ENCODE measurements around the gene VPS16. TPM values are rescaled to one million over a fixed set of nuclear protein-coding genes. Genes with fewer than 3 reads are reported as not detected.
"Not testable (repeated sequence)": the region's sequence is repeated elsewhere in the genome, so short reads cannot be mapped to it uniquely, and the experiment has no call there.

VPS16 gene
- total RNA-seq, 1 experiment from 2014 or later = 45.5 TPM

DNA sequence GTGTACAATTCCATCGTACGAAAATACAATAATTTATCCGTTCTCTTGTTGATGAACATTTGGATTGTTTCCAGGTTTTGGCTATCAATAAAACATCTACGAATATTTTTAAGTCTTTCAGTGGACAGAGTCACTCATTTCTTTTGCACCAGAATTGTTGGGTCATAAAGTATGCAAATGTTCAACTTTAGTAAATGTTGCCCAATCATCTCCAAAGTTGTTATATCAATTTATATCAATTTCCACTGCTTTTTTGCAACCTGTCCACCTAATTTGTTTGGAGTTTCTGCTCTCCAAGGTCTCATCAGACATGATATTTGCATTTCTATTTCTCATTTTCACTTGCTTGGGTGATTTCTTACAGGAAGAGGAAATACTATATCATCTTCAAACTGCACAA lies 13.9 kb upstream of the VPS16 start:
- DNase-seq (ENCODE audit: low spot score) = no peak
- in situ Hi-C loops (cut with HindIII; ENCODE audit: low sequenced_read_pairs) = no loop called here

DNA sequence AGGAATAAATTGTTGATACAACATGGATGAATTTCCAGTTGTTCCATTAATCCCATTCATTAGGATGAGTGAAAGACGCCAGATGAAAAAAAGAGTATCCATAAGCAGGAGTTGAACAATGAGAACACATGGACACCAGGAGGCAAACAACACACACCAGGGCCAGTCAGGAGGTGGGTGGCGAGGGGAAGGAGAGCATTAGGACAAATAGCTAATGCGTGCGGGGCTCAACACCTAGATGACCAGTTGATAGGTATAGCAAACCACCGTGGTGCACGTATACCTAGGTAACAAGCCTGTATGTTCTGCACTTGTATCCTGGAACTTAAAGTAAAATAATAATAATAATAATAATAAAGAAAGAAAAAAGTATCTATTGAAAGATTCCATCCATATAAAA lies 11.2 kb upstream of the VPS16 start:
- no peak for DNase-seq (ENCODE audit: low spot score)
- in situ Hi-C loops (cut with HindIII; ENCODE audit: low sequenced_read_pairs) = no loop called here

DNA sequence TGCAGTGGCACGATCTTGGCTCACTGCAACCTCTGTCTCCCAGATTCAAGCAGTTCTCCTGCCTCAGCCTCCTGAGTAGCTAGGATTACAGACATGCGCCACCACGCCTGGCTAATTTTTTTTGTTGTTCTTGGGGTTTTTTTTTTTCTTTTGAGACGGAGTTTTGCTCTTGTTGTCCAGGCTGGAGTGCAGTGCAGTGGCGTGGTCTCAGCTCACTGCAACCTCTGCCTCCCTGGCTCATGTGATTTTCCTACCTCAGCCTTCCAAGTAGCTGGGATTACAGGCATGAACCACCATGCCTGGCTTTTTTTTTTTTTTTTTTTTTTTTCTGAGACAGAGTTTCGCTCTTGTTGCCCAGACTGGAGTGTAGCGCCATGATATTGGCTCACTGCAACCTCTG lies 9.3 kb upstream of the VPS16 start:
- DNase-seq (ENCODE audit: low spot score); in situ Hi-C loops (cut with HindIII; ENCODE audit: low sequenced_read_pairs): not testable (repeated sequence)

DNA sequence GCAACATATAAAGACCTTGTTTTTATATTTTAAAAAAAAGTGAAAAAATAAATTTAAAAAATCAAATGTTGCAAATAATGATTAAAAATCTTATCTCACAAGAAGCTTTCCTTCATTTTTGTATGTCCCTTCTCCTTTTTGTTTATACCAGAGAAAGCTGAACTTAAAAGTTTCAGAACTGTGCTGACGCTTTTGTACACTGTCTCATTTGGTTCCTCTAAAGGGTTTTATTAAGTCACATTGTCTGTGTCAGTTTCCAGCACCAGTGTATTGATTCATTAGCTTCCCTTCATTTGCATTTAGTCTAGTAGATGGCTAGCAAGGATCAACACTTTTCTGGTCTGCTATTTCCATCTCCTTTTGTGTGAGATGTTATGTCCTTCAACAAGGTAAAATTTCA lies 6.8 kb upstream of the VPS16 start:
- in situ Hi-C loops (cut with HindIII; ENCODE audit: low sequenced_read_pairs) = no loop called here
- DNase-seq (ENCODE audit: low spot score) = no peak

DNA sequence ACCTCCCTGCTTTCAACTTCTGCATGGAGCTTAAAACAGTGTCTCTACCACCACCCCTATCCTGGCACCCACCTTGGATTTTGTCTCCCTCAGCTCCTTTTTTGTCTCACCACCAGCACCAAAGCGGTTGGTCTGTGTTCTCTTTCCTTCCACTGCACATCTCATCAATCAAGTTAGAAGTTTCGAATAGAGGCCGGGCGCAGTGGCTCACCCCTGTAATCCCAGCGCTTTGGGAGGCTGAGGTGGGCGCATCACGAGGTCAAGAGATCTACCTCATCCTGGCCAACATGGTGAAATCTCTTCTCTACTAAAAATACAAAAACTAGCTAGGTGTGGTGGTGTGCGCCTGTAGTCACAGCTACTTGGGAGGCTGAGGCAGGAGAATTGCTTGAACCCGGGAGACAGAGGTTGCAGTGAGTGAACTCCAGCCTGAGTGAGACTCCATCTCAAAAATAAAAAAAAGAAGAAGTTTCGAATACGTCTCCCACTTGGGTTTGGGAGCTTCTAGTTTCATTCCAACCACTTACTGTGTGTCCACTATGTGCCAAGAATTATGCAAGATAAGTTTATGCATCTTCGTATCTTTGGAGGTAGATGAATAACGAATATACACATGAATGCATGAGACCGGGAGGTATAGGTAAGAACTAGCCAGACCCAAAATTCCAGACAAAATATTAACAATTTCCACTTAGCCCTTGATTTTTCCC lies 6.0 kb upstream of the VPS16 start:
- no peak for DNase-seq (ENCODE audit: low spot score)
- in situ Hi-C loops (cut with HindIII; ENCODE audit: low sequenced_read_pairs) = no loop called here

DNA sequence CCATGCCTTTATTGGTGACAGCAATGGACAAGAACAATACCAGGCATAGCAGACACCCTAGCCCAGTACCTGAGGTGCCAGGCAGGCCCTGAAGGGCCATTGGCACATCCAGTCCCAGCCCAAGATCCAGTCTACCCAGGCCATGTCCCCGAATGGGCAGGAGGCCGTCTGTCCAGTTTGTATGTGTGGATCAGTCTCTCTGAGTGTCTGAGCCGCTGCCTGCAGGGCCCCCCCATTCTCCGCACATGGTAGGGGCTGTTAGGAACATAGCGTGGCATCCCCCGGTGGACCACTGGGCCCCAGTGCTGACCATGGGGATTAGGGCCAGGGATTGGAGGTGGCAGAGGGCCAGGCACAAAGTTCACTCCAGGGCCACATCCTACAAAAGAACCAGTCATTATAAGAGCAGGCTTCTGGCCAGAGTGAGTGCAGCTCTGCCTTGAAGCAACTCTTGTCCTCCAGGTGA lies 5.2 kb upstream of the VPS16 start:
- DNase-seq (ENCODE audit: low spot score) = no peak
- in situ Hi-C loops (cut with HindIII; ENCODE audit: low sequenced_read_pairs) = no loop called here

DNA sequence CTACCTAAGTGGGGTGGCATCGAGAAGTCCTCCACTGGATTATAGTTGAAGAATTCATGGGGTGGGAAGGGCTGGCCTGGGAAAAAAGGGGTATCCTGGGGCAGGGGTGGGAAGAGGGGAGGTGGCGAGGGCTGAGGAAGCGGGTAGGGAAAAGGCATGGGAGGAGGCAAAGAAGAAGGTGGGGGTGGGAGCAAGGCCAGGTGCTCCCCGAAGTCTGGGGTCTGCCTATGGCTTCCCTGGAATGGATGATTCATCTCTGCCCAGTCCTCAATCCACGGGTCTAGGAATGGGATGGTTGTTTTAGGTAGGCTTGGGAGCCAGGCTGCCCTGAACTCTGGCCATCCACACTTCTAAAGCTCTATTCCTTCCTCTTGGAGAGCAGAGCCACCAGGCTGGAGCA lies 4.5 kb upstream of the VPS16 start:
- DNase-seq (ENCODE audit: low spot score) = no peak
- in situ Hi-C loops (cut with HindIII; ENCODE audit: low sequenced_read_pairs) = no loop called here

DNA sequence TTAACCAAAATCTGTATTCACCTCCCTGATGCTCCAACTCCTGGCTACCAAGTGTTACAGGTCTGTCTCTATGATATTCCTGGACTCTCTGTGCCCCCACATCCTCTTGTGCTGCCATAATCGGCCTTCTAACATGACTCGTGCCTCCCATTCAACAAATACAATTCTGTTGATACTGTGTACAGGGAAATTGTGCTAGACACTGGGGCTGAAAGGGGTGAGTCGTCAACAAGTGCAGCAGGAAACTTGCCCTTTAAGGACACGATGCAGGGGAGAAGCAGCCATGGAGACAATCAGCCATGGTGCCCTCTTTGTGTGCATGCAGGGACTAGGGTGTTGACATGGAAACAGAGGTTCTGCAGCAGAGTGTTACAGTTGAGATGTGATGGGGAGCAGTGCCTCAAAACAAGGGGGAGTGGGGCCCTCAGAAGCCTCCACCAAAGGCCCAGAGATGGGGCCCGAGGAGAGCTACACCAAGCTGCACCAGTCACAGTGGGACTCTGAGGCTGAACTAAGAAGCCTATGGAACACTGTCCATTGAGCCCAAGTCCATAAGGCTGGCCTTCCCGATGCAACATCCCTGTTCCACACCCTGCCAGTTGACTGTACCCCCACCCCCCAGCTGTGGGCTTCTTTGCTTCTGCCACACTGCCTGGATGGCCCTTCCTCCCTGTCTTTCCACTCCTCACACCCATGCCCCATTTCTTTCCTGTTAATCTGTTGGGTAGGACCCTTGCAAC lies 3.2 kb upstream of the VPS16 start:
- no peak for DNase-seq (ENCODE audit: low spot score)
- in situ Hi-C loops (cut with HindIII; ENCODE audit: low sequenced_read_pairs) = no loop called here

DNA sequence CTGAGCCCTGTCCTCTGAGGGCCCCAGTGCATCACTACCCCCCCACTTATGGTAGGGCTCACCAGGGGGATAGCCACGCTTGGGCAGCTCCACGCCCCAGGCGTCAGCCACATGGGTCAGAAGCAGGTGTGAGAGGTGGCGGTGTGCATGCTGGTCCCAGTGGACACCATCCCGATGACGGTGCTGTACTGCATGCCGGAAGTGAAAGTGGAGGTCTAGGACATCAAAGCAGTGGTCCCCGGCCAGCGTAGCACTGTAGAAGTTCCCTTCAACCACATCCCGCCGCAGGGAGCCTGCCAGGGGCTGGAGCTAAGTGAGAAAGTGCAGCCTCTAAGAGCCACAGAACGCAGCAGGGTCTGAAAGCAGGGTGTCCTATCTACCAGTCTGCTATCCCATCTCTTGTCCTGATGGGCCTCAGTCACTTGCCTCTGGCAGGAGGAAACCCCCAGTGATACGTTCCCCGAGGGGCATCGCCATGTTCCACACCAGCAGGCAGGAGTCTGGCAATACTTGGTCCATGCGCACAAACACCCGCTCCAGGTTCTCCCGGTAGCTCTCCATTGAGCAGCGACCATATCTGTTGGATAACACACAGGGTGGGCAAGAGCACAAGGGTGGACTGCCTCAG lies 2.3 kb upstream of the VPS16 start:
- no peak for DNase-seq (ENCODE audit: low spot score)
- in situ Hi-C loops (cut with HindIII; ENCODE audit: low sequenced_read_pairs) = no loop called here

DNA sequence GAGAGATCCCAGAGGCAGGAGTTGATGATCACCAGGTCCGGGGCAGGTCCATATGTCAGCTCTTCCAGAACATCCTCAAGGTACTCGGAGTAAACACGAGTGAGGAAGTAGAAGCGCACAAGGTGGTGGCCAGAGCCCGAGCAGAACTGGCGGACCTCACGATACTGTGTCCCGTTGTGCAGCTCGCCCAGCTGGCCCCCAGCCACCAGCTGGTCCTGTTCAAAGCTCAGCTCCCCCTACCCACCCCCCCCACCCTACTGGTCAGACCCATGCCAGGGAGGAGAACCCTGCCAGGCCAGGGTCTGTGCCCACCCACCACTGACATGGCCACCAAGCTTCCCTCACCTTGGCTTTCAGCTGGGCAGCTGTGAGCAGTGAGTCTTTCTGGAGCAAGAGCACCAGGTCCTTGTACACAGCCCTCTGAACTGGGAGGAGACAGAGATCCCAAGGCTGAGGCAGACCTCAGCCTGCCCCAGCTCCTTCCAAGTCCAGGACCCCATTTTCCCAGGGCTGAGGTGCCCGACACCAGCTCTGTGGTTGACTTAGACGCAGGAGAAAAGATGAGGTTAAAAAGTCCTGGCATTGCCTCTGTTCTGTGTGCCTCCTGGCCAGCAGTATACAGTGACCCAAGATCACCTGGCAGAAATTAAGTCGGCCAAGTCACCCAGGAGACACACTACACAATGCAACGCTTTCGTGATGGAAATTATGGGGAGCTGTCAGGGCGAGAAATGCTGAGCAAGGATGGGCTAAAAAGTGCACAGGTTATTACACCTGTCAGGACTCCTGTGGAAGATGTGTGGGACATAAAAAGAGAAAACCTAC lies 1.5 kb upstream of the VPS16 start:
- in situ Hi-C loops (cut with HindIII; ENCODE audit: low sequenced_read_pairs) = no loop called here
- DNase-seq (ENCODE audit: low spot score) = no peak

DNA sequence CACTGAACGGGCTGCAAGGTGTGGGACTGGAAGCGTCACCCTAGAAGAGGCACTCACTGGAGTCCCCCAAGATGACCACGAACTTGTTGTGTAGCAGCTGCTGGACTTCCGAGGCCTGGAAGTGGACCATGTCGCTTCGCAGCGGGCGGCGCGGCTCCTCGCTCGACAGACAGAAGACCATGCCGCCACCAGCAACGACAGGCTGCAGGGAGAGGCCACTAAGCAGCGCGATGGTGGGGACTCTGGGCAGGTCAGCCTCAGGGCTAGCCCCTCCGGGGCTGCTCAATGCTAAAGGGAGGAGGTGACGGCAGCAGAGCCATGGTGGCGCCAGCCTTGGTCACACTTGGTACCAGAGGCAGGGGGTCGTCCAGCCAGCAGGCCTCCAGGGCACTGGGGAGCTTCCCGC lies 810 bp upstream of the VPS16 start:
- in situ Hi-C loops (cut with HindIII; ENCODE audit: low sequenced_read_pairs) = no loop called here
- no peak for DNase-seq (ENCODE audit: low spot score)

DNA sequence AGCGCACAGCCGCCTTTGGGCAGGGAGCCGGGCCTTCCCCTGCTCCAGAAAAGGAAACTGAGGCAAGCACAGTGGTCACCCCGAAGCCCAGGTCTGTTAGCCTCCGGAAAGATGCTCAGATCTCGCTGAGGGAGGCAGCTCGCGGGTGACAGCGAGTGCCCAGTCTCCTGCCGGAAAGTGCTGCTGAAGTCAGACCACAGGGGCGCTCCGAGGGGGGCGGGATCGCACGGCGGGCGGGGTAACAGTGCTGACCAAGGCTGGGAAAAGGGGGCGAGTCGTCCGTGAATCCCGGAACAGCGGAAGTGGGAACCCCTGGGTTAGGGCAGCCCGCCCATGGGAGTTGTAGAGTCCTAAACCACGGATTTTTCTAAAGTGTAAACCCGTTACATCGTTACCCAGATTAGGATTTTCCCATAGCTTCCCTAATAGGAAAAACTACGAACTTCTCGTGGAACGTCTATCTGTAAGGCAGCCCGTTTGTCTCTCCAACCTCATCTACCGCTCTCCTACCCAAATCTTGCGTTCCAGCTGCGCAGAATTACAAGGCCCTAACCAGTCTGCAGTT lies 504 bp downstream of the VPS16 start:
- in situ Hi-C loops (cut with HindIII; ENCODE audit: low sequenced_read_pairs) = no loop called here
- DNase-seq (ENCODE audit: low spot score) = peak; percentile 35

DNA sequence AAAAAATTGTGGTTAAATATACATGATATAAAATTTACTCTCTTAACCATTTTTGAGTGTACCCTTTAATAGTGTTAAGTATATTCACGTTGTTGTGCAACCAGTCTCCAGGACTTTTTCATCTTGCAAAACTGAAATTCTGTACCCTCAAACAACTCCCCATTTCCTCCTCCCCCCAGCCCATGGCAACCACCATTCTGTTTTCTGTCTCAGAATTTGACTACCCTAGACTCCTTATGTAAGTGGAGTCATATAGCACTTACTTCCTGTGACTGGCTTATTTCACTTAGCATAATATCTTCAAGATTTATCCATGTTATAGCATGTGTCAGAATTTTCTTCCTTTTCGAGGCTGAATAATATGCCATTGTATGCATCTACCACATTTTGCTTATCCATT lies 5.1 kb downstream of the VPS16 start:
- DNase-seq (ENCODE audit: low spot score) = no peak
- in situ Hi-C loops (cut with HindIII; ENCODE audit: low sequenced_read_pairs) = no loop called here

DNA sequence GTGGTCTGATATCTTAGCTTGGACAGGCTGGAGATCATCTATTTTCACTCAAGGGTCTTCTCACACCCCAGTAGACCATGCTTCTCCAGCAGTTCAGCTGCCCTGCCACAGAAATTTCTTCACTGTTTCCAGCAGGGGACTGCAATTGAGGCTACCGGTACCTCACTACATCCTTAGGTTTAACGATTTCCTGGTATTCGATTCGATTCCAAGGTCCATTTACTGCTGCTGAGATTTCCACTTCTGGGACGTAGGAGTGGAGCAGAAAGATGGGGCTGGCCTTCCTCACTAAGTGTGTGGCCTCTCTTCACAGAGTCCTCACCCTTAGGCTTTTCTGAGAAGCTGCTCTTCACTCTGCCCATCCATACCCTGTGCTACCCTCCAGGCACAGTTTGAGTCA lies 6.2 kb downstream of the VPS16 start:
- in situ Hi-C loops (cut with HindIII; ENCODE audit: low sequenced_read_pairs) = no loop called here
- no peak for DNase-seq (ENCODE audit: low spot score)

DNA sequence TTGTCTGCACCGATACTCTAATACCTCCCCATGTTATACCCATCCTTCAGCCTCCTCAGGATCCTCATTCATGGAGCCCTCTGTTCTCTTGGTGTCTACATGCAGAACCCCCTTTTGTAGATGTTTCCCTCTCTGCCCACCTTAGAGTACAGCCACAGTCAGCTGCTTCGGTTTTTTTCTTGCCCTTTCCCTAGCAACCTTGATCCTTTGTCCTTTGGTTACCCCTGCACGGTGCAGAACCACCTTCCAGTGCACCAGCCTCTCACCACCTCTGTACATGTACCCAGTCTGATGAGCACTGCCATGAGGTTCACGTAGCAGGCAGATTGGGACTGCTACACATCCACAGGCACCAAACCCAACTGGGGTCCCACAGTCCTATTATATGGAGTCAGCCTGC lies 7.3 kb downstream of the VPS16 start:
- DNase-seq (ENCODE audit: low spot score) = no peak
- in situ Hi-C loops (cut with HindIII; ENCODE audit: low sequenced_read_pairs) = no loop called here

DNA sequence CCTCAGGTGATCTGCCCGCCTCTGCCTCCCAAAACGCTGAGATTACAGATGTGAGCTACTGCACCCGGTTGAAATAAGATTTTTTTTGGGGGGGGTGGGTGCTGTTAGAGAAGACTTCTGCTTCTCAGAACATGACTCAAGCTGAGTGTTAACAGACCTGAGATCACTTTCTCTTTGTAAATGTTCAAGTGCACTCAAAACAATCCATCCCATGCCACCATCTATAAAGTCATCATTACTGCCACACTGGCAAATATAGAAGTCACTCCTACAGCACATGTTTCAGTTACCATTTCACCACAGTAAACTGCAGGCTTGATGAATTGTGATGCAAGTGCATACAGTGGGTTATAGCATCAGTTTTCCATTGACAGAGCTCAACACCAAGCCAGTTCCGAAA lies 9.0 kb downstream of the VPS16 start:
- in situ Hi-C loops (cut with HindIII; ENCODE audit: low sequenced_read_pairs) = no loop called here
- no peak for DNase-seq (ENCODE audit: low spot score)

DNA sequence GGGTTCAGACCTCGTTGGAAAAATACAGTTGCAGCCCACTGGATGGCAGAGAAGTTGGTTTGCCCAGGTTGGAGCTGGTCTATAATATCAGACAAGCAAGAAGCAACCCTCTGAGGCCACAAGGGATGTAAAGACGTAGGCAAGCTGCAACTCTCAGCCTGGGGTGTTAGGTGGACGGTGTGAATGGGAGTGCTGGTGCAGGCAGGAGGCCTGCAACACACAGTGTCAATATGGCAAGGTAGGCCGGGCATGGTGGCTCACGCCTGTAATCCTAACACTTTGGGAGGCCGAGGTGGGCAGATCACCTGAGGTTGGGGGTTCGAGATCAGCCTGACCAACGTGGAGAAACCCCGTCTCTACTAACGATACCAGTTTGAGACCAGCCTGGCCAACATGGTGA lies 10.5 kb downstream of the VPS16 start:
- in situ Hi-C loops (cut with HindIII; ENCODE audit: low sequenced_read_pairs) = no loop called here
- DNase-seq (ENCODE audit: low spot score) = no peak

DNA sequence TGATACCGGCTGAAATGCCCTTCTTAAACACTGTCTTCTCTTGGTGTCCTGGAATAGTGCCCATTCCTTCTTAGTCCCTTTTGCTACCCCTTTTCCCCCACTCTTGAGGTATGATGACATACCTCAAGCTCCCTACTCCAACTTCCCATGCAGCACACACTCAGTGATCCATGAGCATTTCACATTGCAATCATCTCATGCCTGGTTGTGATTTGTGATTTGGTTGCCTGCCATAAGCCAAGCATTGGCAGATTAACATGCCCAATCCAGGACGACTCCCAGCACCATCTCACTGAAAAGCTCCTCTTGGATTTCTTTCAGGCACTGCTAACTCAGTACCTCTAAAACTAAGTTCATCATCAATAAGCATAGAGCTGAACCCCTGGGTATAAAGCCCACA lies 18.0 kb downstream of the VPS16 start:
- in situ Hi-C loops (cut with HindIII; ENCODE audit: low sequenced_read_pairs) = no loop called here

DNA sequence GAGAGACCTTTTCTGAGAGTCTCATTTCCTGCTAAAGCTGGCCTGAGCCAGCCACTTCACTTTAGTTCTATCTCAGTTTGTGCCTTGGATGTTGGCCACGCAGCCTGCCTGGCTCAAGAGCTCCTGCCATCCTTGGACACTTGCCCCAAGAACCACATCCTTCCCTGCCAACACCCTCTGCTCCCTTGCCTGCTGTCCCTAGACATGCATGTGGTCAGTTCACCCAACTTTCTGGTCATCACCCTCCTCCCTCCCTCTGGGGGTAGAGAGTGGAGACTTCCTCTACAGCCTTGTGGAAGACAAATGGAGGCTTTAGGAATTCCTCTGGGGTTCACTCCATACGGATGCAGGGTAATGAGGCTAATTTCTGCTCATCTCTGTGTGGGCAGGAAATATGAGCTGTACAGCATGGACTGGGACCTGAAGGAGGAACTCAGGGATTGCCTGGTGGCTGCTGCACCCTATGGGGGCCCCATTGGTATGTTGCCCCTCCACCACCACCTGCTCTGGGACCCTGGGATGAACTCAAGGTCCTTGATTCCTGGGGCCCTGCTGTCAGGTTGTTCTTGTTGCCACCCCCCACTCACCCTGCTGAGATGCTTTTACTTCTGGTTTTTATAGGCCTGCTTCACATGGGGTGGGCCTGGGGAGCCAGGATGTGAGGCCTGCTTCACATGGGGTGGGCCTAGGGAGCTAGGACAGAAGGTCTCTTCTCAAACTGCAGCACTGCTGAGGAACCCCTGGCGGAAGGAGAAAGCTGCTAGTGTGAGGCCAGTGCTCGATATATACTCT lies 19.0 kb downstream of the VPS16 start:
- peak; percentile 89 for DNase-seq (ENCODE audit: low spot score)
- in situ Hi-C loops (cut with HindIII; ENCODE audit: low sequenced_read_pairs) = no loop called here

More for the DNA sequence above, 18.0 kb downstream of the VPS16 start:
- DNase-seq (ENCODE audit: low spot score) = peak; percentile 36

Data from G401 (cell line).